ENCODE measurements around the gene RCE1. TPM values are rescaled to one million over a fixed set of nuclear protein-coding genes. Genes with fewer than 3 reads are reported as not detected.

RCE1 gene
- total RNA-seq, 1 experiment from 2014 or later = 33.1 TPM

GRCh38 chr11:66835768-66836405 lies 7.4 kb upstream of the RCE1 start:
- Histone ChIP-seq H3K27me3 (replicated peaks; ENCODE audit: insufficient read depth, low read depth, low read length, poor library complexity) (no peaks in the 10 kb centered on the region), H3K36me3 (ENCODE audit: insufficient read depth, low read length, poor library complexity, severe bottlenecking) (peaks cover 5% of the 10 kb centered on the region), H3K27ac (ENCODE audit: low read depth, low read length, poor library complexity, severe bottlenecking) (no peak overlapping the region), H3K9me3 (ENCODE audit: low read depth, low read length, poor library complexity, severe bottlenecking) (no peaks in the 10 kb centered on the region), H3K4me1 (ENCODE audit: insufficient read depth, low read length, poor library complexity, severe bottlenecking) (no peaks in the 10 kb centered on the region), H3K4me3 (ENCODE audit: low read depth, low read length, poor library complexity, severe bottlenecking) (no peak overlapping the region)
- no TSS peak for BruUV-seq (replicated peaks)
- DNase-seq (ENCODE audit: low spot score) = no peak
- intact Hi-C loops (cut with micrococcal nuclease; ENCODE audit: unreplicated experiment) = no loop called here
- ChIA-PET CTCF (no interaction called here), POLR2A (ENCODE audit: low non-redundant PET) (no interaction called here)
- TF ChIP-seq EZH2 (IDR thresholded peaks at IDR 0.05; ENCODE audit: borderline replicate concordance, low read depth, low read length, poor library complexity, severe bottlenecking) = no peak
- TF ChIP-seq, protein P1, sequence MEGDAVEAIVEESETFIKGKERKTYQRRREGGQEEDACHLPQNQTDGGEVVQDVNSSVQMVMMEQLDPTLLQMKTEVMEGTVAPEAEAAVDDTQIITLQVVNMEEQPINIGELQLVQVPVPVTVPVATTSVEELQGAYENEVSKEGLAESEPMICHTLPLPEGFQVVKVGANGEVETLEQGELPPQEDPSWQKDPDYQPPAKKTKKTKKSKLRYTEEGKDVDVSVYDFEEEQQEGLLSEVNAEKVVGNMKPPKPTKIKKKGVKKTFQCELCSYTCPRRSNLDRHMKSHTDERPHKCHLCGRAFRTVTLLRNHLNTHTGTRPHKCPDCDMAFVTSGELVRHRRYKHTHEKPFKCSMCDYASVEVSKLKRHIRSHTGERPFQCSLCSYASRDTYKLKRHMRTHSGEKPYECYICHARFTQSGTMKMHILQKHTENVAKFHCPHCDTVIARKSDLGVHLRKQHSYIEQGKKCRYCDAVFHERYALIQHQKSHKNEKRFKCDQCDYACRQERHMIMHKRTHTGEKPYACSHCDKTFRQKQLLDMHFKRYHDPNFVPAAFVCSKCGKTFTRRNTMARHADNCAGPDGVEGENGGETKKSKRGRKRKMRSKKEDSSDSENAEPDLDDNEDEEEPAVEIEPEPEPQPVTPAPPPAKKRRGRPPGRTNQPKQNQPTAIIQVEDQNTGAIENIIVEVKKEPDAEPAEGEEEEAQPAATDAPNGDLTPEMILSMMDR (conservative IDR thresholded peaks at IDR 0.05; ENCODE audit: low read depth, low read length) = no peak

GRCh38 chr11:66840317-66841091 lies 2.7 kb upstream of the RCE1 start:
- Histone ChIP-seq H3K9me3 (ENCODE audit: low read depth, low read length, poor library complexity, severe bottlenecking) (no peaks in the 10 kb centered on the region), H3K27ac (ENCODE audit: low read depth, low read length, poor library complexity, severe bottlenecking) (peak overlapping the region; percentile 14), H3K27me3 (replicated peaks; ENCODE audit: insufficient read depth, low read depth, low read length, poor library complexity) (no peaks in the 10 kb centered on the region), H3K4me3 (ENCODE audit: low read depth, low read length, poor library complexity, severe bottlenecking) (no peak overlapping the region), H3K4me1 (ENCODE audit: insufficient read depth, low read length, poor library complexity, severe bottlenecking) (peaks cover 9% of the 10 kb centered on the region), H3K36me3 (ENCODE audit: insufficient read depth, low read length, poor library complexity, severe bottlenecking) (peaks cover 22% of the 10 kb centered on the region)
- no TSS peak for BruUV-seq (replicated peaks)
- CTCF ChIA-PET = interaction anchor here (0.6 to 0.7 kb wide), 2 partner anchors 122 to 137 kb away, joined by 9 to 12 read pairs; no protein-coding TSS in a partner anchor
- POLR2A ChIA-PET (ENCODE audit: low non-redundant PET) = no interaction called here
- intact Hi-C loops (cut with micrococcal nuclease; ENCODE audit: unreplicated experiment) = loop anchor here (5.0 kb wide), 1 partner anchor 117 kb away; the partner anchor contains the start of gene PC
- DNase-seq (ENCODE audit: low spot score) = no peak
- TF ChIP-seq, protein P1 (conservative IDR thresholded peaks at IDR 0.05; ENCODE audit: low read depth, low read length) = no peak
- TF ChIP-seq EZH2 (IDR thresholded peaks at IDR 0.05; ENCODE audit: borderline replicate concordance, low read depth, low read length, poor library complexity, severe bottlenecking) = no peak

DNA sequence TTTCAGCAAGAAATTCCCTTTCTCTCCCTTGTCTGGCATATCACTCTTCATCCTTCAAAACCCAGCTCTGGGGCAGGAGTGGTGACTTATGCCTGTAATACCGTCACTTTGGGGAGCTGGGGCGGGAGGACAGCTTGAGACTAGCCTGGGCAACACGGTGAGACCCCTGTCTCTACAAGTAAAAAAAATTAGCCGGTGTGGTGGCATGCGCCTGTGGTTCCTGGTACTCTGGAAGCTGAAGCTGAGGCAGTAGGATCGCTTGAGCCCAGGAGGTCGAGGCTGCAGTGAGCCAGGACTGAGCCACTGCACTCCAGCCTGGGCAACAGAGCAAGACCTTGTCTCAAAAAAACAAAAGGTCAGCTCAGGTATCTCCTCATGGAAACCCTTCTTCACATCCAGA lies 1.4 kb upstream of the RCE1 start:
- H3K36me3 ChIP-seq (ENCODE audit: insufficient read depth, low read length, poor library complexity, severe bottlenecking) = peaks cover 35% of the 10 kb centered on the region
- no TSS peak for BruUV-seq (replicated peaks)
- POLR2A ChIA-PET (ENCODE audit: low non-redundant PET) = interaction anchor here (0.6 kb wide), 1 partner anchor 146 kb away, joined by 3 read pairs; no protein-coding TSS in a partner anchor
- no peaks in the 10 kb centered on the region for H3K27me3 ChIP-seq (replicated peaks; ENCODE audit: insufficient read depth, low read depth, low read length, poor library complexity)
- DNase-seq (ENCODE audit: low spot score) = no peak
- peaks cover 9% of the 10 kb centered on the region for H3K4me1 ChIP-seq (ENCODE audit: insufficient read depth, low read length, poor library complexity, severe bottlenecking)
- TF ChIP-seq EZH2 (IDR thresholded peaks at IDR 0.05; ENCODE audit: borderline replicate concordance, low read depth, low read length, poor library complexity, severe bottlenecking) = no peak
- TF ChIP-seq, protein P1 (conservative IDR thresholded peaks at IDR 0.05; ENCODE audit: low read depth, low read length) = no peak
- H3K9me3 ChIP-seq (ENCODE audit: low read depth, low read length, poor library complexity, severe bottlenecking) = no peaks in the 10 kb centered on the region
- peak overlapping the region; percentile 91 for H3K4me3 ChIP-seq (ENCODE audit: low read depth, low read length, poor library complexity, severe bottlenecking)
- H3K27ac ChIP-seq (ENCODE audit: low read depth, low read length, poor library complexity, severe bottlenecking) = peak overlapping the region; percentile 93
- intact Hi-C loops (cut with micrococcal nuclease; ENCODE audit: unreplicated experiment) = loop anchor here (5.0 kb wide), 1 partner anchor 115 kb away; the partner anchor contains the start of gene PC
- CTCF ChIA-PET = interaction anchor here (1.9 kb wide), 1 partner anchor 10 kb away, joined by 7 read pairs; no protein-coding TSS in a partner anchor

Data from A673 (cell line).